Measurements from ENCODE around the gene OGDH.
A peak's percentile ranks its signal among the peaks of the same experiment; 100 is the strongest.
"Not testable (repeated sequence)": the region's sequence is repeated elsewhere in the genome, so short reads cannot be mapped to it uniquely, and the experiment has no call there.

Gene OGDH

GRCh38 chr7:44590910-44591309 is 15.5 kb upstream of the OGDH start:
- no peak for ATAC-seq
- TF ChIP-seq GLIS3 (CRISPR knock-in tag; IDR thresholded peaks at IDR 0.05): no peak
- no peak for TF ChIP-seq ISL1 (CRISPR knock-in tag; IDR thresholded peaks at IDR 0.05)
- TF ChIP-seq, protein P1, sequence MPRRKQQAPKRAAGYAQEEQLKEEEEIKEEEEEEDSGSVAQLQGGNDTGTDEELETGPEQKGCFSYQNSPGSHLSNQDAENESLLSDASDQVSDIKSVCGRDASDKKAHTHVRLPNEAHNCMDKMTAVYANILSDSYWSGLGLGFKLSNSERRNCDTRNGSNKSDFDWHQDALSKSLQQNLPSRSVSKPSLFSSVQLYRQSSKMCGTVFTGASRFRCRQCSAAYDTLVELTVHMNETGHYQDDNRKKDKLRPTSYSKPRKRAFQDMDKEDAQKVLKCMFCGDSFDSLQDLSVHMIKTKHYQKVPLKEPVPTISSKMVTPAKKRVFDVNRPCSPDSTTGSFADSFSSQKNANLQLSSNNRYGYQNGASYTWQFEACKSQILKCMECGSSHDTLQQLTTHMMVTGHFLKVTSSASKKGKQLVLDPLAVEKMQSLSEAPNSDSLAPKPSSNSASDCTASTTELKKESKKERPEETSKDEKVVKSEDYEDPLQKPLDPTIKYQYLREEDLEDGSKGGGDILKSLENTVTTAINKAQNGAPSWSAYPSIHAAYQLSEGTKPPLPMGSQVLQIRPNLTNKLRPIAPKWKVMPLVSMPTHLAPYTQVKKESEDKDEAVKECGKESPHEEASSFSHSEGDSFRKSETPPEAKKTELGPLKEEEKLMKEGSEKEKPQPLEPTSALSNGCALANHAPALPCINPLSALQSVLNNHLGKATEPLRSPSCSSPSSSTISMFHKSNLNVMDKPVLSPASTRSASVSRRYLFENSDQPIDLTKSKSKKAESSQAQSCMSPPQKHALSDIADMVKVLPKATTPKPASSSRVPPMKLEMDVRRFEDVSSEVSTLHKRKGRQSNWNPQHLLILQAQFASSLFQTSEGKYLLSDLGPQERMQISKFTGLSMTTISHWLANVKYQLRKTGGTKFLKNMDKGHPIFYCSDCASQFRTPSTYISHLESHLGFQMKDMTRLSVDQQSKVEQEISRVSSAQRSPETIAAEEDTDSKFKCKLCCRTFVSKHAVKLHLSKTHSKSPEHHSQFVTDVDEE (CRISPR knock-in tag; IDR thresholded peaks at IDR 0.05): no peak
- TF ChIP-seq ZNF70 (CRISPR knock-in tag; IDR thresholded peaks at IDR 0.05): no peak
- TF ChIP-seq RARB (CRISPR knock-in tag; IDR thresholded peaks at IDR 0.05): no peak
- TF ChIP-seq, protein P2, sequence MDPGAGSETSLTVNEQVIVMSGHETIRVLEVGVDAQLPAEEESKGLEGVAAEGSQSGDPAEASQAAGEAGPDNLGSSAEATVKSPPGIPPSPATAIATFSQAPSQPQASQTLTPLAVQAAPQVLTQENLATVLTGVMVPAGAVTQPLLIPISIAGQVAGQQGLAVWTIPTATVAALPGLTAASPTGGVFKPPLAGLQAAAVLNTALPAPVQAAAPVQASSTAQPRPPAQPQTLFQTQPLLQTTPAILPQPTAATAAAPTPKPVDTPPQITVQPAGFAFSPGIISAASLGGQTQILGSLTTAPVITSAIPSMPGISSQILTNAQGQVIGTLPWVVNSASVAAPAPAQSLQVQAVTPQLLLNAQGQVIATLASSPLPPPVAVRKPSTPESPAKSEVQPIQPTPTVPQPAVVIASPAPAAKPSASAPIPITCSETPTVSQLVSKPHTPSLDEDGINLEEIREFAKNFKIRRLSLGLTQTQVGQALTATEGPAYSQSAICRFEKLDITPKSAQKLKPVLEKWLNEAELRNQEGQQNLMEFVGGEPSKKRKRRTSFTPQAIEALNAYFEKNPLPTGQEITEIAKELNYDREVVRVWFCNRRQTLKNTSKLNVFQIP (CRISPR knock-in tag; IDR thresholded peaks at IDR 0.05; ENCODE audit: borderline replicate concordance, low read depth): no peak
- TF ChIP-seq TOX (CRISPR knock-in tag; IDR thresholded peaks at IDR 0.05; ENCODE audit: borderline replicate concordance): no peak
- TF ChIP-seq TCF4 (CRISPR knock-in tag; IDR thresholded peaks at IDR 0.05; ENCODE audit: borderline replicate concordance): no peak
- no peak for TF ChIP-seq ZFP30 (CRISPR knock-in tag; IDR thresholded peaks at IDR 0.05)
- no peak for TF ChIP-seq ESRRG (CRISPR knock-in tag; IDR thresholded peaks at IDR 0.05)
- no peak for TF ChIP-seq ZC3H10 (CRISPR knock-in tag; IDR thresholded peaks at IDR 0.05)
- TF ChIP-seq, protein P3, sequence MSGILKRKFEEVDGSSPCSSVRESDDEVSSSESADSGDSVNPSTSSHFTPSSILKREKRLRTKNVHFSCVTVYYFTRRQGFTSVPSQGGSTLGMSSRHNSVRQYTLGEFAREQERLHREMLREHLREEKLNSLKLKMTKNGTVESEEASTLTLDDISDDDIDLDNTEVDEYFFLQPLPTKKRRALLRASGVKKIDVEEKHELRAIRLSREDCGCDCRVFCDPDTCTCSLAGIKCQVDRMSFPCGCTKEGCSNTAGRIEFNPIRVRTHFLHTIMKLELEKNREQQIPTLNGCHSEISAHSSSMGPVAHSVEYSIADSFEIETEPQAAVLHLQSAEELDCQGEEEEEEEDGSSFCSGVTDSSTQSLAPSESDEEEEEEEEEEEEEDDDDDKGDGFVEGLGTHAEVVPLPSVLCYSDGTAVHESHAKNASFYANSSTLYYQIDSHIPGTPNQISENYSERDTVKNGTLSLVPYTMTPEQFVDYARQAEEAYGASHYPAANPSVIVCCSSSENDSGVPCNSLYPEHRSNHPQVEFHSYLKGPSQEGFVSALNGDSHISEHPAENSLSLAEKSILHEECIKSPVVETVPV (CRISPR knock-in tag; IDR thresholded peaks at IDR 0.05): no peak
- TF ChIP-seq ZFP3 (CRISPR knock-in tag; IDR thresholded peaks at IDR 0.05): no peak
- no peak for TF ChIP-seq PATZ1 (CRISPR knock-in tag; IDR thresholded peaks at IDR 0.05; ENCODE audit: borderline replicate concordance)
- no peak for TF ChIP-seq OSR1 (CRISPR knock-in tag; IDR thresholded peaks at IDR 0.05)
- TF ChIP-seq CSDC2 (CRISPR knock-in tag; IDR thresholded peaks at IDR 0.05): no peak
- TF ChIP-seq PPARA (CRISPR knock-in tag; IDR thresholded peaks at IDR 0.05; ENCODE audit: borderline replicate concordance): no peak
- TF ChIP-seq ARNTL (CRISPR knock-in tag; IDR thresholded peaks at IDR 0.05; ENCODE audit: borderline replicate concordance, low read depth): no peak

DNA sequence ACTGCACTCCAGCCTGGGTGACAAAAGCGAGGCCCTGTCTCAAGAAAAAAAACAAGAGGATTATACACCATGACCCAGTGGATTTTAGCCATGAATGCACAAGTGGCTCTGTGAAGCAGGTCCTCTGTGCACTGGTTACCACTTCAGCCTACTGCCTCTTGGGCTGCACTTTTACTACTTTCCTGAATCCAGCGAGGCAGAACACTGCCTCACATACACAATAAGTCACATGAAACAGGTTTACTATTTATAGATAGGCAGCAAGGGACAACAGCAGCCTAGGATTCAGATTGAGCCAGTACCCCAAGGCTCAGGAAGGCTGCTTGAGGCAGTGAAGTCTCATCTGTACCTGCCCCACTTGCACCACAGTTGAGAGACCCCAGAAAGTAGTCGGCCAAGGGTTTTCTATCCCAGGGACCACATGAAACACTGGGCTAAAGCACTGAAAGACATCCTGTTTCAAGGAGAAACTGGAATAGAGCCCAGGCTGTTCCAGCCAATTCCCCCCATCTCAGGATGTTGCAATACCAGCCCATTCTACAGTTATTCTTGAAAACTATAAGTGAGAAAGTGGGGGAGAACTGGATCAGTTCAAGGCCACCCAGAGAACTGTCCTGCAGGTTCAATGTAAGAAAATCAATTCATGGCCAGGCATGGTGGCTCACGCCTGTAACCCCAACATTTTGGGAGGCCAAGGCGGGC is 10.3 kb upstream of the OGDH start:
- TF ChIP-seq OSR1 (CRISPR knock-in tag; IDR thresholded peaks at IDR 0.05) (no peak), TCF4 (CRISPR knock-in tag; IDR thresholded peaks at IDR 0.05; ENCODE audit: borderline replicate concordance) (no peak), ARNTL (CRISPR knock-in tag; IDR thresholded peaks at IDR 0.05; ENCODE audit: borderline replicate concordance, low read depth) (no peak), ZFP3 (CRISPR knock-in tag; IDR thresholded peaks at IDR 0.05) (no peak), ZFP30 (CRISPR knock-in tag; IDR thresholded peaks at IDR 0.05) (no peak), CREB5 (CRISPR knock-in tag; IDR thresholded peaks at IDR 0.05; ENCODE audit: low read depth) (no peak), PATZ1 (CRISPR knock-in tag; IDR thresholded peaks at IDR 0.05; ENCODE audit: borderline replicate concordance) (no peak)
- TF ChIP-seq, protein P2 (CRISPR knock-in tag; IDR thresholded peaks at IDR 0.05; ENCODE audit: borderline replicate concordance, low read depth): no peak
- TF ChIP-seq, protein P3 (CRISPR knock-in tag; IDR thresholded peaks at IDR 0.05): no peak
- ATAC-seq: peak; percentile 77

DNA sequence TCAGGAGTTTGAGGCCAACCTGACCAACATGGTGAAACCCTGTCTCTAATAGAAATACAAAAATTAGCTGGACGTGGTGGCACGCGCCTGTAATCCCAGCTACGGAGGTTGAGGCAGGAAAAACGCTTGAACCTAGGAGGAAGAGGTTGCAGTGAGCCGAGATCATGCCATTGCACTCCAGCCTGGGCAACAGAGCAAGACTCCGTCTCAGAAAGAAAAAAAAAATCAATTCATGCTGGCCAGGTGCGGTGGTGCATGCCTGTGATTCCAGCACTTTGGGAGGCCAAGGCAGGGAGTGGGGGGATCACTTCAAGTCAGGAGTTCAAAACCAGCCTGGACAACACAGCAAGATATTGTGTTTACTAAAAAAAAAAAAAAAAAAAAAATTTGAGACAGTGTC is 9.2 kb upstream of the OGDH start:
- not testable (repeated sequence) for ATAC-seq
